ENCODE data around the gene PCDHA4.

DNA sequence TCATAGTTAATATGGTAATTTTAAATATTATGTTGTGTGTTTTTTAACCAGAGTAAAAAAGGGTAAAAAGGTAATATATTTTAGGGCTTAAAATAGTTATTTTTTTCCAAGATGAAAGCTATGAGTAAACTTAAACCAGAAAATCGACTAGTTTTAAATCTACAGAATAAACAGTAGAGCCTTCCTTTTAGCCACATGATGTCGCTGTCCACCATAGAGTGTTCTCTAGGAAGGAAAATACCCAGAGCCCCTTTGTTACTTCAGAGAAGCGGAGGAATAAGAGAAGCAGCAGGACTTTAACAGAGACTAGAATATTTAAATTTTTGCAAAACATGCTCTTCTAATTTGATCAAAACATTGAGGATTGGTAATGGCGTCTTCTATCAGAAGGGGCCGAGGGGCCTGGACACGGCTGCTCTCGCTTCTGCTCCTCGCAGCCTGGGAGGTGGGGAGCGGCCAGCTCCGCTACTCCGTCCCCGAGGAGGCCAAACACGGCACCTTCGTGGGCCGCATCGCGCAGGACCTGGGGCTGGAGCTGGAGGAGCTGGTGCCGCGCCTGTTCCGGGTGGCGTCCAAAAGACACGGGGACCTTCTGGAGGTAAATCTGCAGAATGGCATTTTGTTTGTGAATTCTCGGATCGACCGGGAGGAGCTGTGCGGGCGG, 12.1 kb upstream of the PCDHA4 start, which contains the start of gene PCDHA2:
- TF ChIP-seq TAF1 (IDR thresholded peaks at IDR 0.05; ENCODE audit: borderline replicate concordance, insufficient read depth, low read length) (no peak), POLR2AphosphoS5 (IDR thresholded peaks at IDR 0.05; ENCODE audit: low read depth, low read length) (no peak), SIN3A (IDR thresholded peaks at IDR 0.05; ENCODE audit: borderline replicate concordance, insufficient read depth, low read length) (no peak)
- TF ChIP-seq, protein P1, sequence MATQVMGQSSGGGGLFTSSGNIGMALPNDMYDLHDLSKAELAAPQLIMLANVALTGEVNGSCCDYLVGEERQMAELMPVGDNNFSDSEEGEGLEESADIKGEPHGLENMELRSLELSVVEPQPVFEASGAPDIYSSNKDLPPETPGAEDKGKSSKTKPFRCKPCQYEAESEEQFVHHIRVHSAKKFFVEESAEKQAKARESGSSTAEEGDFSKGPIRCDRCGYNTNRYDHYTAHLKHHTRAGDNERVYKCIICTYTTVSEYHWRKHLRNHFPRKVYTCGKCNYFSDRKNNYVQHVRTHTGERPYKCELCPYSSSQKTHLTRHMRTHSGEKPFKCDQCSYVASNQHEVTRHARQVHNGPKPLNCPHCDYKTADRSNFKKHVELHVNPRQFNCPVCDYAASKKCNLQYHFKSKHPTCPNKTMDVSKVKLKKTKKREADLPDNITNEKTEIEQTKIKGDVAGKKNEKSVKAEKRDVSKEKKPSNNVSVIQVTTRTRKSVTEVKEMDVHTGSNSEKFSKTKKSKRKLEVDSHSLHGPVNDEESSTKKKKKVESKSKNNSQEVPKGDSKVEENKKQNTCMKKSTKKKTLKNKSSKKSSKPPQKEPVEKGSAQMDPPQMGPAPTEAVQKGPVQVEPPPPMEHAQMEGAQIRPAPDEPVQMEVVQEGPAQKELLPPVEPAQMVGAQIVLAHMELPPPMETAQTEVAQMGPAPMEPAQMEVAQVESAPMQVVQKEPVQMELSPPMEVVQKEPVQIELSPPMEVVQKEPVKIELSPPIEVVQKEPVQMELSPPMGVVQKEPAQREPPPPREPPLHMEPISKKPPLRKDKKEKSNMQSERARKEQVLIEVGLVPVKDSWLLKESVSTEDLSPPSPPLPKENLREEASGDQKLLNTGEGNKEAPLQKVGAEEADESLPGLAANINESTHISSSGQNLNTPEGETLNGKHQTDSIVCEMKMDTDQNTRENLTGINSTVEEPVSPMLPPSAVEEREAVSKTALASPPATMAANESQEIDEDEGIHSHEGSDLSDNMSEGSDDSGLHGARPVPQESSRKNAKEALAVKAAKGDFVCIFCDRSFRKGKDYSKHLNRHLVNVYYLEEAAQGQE (IDR thresholded peaks at IDR 0.05; ENCODE audit: insufficient read depth in 1 of 2, low read depth in 2 of 2, low read length in 2 of 2), result no peak

Data from PFSK-1 (cell line).